HG03025 (cell line): ENCODE data around the gene SMARCC2.
"Not testable (repeated sequence)": the region's sequence is repeated elsewhere in the genome, so short reads cannot be mapped to it uniquely, and the experiment has no call there.

Experiments used
- ATAC-seq: cut with Tn5 transposase; IDR thresholded peaks from one replicate; pipeline ENCODE4 v1.9.1; 2021; ENCODE audit warnings: mild to moderate bottlenecking, moderate library complexity; ENCODE audit not compliant: unreplicated experiment, low FRiP score

The SMARCC2 gene

GRCh38 chr12:56126732-56127239 is 62.5 kb downstream of the SMARCC2 start:
- ATAC-seq = no peak

- ATAC-seq = no peak
Observed at GRCh38 chr12:56124133-56124532, 65.2 kb downstream of the SMARCC2 start.

DNA sequence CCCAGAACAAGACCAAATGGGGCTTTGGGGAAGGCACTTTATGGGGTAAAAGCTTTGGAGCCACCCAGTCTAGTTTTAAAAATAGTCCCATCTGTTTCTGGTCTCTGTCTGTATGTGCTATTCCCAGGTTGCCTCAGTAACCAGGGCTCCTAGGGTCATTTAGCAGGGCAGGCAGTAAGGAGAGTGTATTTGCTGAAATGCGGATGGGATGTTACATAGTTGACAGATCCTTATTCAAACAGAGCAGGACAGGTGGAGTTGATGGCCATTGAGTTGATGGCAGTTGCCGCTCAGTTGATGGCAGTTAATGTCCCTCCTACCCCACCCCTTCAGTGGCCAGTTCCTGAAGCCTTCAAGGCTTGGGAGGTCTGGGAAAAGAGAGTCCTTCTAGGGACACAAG is 66.6 kb downstream of the SMARCC2 start:
- ATAC-seq = no peak

DNA sequence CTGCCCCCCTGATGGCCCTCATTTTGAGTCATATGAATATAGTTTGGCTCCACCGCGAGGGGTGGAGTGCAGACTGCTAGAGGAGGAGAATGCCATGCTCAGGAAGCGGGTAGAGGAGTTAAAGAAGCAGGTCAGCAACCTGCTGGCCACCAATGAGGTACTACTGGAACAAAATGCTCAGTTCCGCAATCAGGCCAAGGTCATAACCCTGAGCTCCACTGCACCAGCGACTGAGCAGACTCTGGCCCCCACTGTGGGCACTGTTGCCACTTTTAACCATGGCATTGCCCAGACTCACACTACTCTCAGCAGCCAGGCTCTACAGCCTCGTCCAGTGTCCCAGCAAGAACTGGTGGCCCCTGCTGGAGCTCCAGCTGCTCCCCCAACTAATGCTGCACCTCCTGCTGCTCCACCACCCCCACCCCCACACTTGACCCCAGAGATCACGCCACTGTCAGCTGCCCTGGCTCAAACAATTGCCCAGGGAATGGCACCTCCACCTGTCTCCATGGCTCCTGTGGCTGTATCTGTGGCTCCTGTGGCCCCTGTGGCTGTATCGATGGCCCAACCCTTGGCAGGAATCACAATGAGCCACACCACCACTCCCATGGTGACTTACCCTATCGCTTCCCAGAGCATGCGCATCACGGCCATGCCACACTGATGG is 67.9 kb downstream of the SMARCC2 start:
- ATAC-seq = no peak

DNA sequence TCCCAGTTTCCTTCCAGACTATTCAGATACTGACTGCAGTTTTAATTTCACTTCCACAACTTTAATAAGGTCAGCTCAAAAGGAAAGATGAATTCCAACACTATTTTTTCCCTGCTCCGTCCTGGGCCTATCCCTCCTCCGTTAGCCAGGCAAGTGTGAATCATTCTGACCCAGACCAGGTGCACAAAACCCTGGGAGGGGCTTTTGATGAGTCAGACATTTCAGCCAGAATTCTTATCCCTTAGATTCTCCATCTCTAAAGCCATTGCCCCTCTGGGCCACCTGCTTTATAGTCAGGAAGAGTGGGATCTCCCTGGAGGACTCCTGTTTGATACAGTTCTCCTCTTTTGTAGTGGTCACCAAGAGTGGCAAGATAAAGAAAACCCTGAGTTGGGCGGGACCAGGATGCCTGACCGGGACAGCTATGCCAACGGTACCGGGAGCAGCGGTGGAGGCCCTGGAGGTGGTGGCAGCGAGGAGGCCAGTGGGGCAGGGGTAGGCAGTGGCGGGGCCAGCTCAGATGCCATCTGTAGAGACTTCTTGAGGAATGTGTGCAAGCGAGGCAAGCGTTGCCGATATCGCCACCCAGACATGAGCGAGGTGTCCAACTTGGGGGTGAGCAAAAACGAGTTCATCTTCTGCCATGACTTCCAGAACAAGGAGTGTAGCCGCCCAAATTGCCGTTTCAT is 69.0 kb downstream of the SMARCC2 start:
- no peak for ATAC-seq

- ATAC-seq = no peak
Observed at GRCh38 chr12:56119361-56119796, 69.9 kb downstream of the SMARCC2 start.

DNA sequence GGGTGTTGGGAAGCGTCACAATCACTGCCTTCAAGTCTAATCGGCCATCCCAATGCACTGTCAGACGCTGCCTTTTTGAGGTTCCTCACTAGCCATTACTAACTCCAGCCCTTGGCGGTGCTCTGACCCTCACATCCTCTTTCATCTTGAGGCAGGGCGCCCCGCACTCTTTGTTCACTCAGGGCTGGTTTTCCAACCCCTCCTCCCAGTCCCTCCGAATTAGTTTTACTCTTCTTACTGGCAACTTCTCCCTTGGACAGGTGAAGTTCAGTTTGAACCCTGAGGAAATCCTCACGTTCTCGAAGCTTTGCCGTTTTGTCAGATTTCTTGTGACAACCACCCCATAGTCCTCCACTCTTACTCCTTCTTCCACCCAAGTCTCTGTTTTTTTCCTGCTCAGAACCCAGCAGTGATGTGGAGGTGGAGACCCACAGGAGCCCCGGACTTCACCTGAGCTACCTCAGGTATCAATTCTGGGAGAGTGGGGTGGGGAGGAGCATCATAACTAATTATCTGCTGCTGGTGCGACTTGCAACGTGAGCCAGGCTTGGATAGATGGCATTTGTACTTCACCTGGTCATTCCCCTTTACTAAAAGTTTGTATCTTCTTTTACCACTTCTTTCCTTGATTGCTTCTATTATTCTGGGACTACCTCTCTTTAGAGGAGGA is 70.5 kb downstream of the SMARCC2 start:
- no peak for ATAC-seq

DNA sequence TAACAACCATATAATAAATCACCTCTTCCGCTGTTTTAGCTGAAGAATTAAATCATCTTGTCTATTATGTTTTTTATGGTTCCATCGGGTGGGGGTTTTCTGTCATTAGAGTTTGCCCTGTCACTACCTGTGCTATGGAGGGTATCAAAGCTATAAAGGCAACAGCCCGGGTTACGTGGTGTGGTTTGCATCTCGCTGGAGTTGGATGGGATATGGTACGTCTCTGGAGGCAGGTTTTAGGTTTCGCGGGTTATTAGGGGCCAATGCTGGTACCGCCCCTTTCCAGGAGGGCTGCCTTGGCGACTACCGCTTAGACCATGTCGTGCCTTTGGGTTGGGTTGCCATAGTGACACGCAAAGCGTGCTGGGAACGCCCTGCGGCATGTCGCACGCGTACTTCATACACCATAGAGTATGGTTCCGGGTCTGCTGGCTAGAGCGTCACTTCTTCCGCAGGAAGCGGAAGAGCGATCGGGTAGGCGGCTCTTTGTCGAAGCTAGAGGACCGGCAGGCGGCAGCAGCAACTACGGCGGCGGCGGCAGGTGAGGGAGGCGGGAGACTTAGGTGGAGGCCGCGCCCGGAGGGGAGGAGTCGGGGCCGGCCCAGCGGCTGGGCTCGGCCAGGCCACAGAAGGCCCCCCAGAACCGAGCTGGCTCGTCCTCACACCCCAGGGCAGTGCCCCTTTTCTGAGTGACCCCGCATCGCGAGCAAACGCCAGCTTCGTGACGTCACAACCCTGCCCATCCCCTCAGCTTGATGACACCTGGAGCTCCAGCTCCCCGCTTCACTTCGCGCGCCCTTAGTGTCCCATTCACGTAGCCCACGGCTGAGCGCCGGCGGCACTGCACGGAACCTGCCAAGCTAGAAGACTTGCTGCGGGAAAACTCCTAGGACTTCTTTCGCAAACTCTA is 71.2 kb downstream of the SMARCC2 start, which contains the start of gene ZC3H10:
TSS of gene ZC3H10 (plus strand) at position 489 of the 910 bp plus-strand sequence. CDS start 2,297 bp downstream, outside the sequence.
- peak; percentile 80 for ATAC-seq

DNA sequence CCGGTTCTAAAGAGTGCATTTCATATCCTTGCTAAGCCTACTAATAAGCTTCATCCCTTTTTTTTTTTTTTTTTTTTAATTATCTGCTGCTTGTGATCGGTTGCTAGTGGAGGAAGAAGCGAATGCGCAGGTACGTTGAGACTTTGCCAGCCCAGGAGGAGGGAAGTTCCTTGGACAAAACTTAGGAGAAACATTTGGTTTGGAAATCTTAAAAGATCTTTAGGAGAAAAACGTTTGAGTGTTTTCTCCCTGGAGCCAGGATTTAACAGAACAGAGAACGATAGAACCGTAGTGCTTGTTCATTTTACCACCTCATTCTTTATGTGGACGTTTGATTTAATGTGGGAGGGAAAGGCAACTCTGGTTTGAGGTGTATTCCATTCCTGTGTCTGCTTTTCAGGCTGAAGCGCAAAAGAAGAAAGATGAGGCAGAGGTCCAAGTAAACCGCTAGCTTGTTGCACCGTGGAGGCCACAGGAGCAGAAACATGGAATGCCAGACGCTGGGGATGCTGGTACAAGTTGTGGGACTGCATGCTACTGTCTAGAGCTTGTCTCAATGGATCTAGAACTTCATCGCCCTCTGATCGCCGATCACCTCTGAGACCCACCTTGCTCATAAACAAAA is 72.1 kb downstream of the SMARCC2 start:
- not testable (repeated sequence) for ATAC-seq

DNA sequence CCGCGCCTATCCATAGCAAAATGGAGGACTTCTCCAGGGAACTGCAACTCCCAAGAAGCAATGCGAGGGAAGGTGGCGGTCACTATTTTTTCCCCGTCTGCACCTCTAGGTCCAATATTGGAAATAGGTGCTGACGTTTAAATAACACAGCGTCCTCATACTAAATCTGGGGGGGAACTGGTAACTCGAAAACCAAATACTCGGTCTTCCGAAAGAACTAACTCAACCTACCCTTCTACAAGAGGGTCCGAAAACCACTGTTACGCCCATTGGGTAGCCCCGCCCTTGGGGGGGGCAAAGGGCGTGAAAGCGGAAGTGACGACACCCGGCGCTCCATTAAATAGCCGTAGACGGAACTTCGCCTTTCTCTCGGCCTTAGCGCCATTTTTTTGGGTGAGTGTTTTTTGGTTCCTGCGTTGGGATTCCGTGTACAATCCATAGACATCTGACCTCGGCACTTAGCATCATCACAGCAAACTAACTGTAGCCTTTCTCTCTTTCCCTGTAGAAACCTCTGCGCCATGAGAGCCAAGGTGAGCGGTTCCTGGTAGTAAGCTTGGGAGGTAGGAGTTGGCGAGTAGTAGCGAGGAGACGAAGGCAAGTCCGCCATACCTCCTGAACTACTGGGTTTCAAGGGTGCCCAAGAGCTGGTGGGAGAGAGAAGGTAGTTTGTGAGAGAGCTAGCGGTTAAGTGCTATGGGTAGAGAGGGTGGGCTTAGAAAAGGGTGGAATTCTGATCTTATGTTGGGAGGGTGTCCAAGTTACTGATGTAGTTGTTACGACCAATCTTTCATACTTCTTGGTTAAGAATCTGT is 72.8 kb downstream of the SMARCC2 start, which contains the start of gene RPL41:
TSS of gene RPL41 (plus strand) at position 367 of the 815 bp plus-strand sequence.
- peak; percentile 41 for ATAC-seq

GRCh38 chr12:56115329-56115728 is 74.0 kb downstream of the SMARCC2 start:
- ATAC-seq = no peak

DNA sequence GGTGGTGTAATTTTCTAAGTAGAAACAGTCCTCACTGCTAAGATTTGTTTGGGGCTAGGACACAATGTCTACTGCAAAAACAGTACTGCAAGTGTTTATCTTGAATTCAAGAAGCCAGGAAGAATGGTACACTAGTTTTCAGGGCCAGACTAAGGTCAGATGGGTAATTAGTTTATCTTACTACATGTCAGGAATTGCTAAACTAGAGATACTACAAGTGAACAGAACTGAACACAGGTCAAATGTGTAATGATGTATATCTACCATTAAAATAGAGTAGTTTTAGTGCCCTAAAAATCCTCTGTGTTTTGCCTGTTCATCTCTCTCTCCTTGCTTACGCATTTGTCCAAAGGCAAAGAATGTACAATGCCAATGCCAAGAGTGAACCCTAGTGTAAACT is 75.2 kb downstream of the SMARCC2 start:
- ATAC-seq = no peak
